Uterus (tissue), 2 donors: ENCODE measurements around the gene EMID1.

Source experiments
- CTCF ChIP-seq, 4 experiments: fragments of 200-600 bp in 2 of 4; fragments of 450-650 bp in 2 of 4; sonication (generic) in 2 of 4; IDR thresholded peaks; one replicate each; pipeline ENCODE4 v1.5.1; 2016 to 2019; ENCODE audit warnings: antibody characterized with exemption in 4 of 4, mild to moderate bottlenecking in 2 of 4, moderate library complexity in 1 of 4
- POLR2A ChIP-seq, 2 donors: fragments of 450-650 bp; IDR thresholded peaks; one replicate each; pipeline ENCODE4 v1.6.1; 2016; ENCODE audit warnings: antibody characterized with exemption in 2 of 2, mild to moderate bottlenecking in 1 of 2, moderate library complexity in 1 of 2

DNA sequence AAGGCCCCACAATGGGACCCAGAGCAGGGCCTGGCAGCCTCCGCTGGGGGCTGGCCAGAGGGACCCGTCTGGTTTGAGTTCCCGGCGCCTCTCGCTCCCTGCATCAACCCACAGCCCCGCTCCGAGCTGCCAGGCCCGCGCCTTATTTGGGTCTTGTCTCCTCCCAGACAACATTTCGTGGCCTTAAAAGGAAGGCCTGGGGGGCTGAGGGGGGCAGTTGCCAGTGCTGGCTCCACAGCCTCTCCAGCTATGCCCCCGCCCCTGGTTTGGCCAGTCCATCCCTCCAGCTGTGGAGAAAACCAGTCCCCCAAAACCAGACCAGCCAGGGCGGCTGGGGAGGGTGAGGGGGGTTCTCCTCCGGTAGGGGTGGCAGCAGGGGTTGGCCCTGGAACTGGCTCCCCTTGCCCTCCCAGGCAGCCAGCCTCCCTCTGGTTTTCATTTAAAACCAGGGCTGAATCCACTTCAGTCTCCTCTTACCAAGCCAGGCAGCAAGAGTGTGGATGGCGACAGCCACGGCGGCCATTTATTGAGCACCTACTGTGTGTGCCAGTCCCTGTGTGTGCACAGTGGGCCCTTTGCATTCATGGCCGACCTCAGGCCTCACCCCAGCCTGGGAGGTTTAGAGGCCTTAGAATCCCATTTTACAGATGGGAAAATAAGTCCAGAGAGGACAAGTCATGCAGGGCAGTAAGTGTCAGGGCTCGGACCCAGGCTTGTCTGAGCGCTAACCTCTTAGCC, 18.6 kb downstream of the EMID1 start:
- no peak for TF ChIP-seq CTCF (IDR thresholded peaks at IDR 0.05)
- TF ChIP-seq POLR2A (IDR thresholded peaks at IDR 0.05): no peak
